Neural progenitor cell (in vitro differentiated cells): ENCODE data around the gene COL4A3. TPM values are rescaled to one million over a fixed set of nuclear protein-coding genes. Genes with fewer than 3 reads are reported as not detected.
A peak's percentile ranks its signal among the peaks of the same experiment; 100 is the strongest.

Experiments
- DNase-seq: peaks from one replicate; pipeline ENCODE4 v3.0.0-alpha.2; 2016; ENCODE audit warnings: low spot score
- H2AFZ ChIP-seq: fragments of 200-600 bp; sonication (generic); replicated peaks from 2 replicates; pipeline ENCODE4 v1.6.1; 2016; ENCODE audit warnings: antibody characterized with exemption
- H3F3A ChIP-seq: fragments of 200-600 bp; sonication (generic); 2 replicates; pipeline ENCODE4 v1.6.1; 2016; ENCODE audit warnings: antibody characterized with exemption, low read depth
- H3K27ac ChIP-seq: fragments of 200-600 bp; sonication (generic); 2 replicates; pipeline ENCODE4 v1.5.1; 2016; ENCODE audit warnings: mild to moderate bottlenecking
- H3K27me3 ChIP-seq: fragments of 200-600 bp; sonication (generic); 2 replicates; pipeline ENCODE4 v1.6.1; 2016; ENCODE audit warnings: mild to moderate bottlenecking, moderate library complexity
- H3K36me3 ChIP-seq: fragments of 200-600 bp; sonication (generic); 2 replicates; pipeline ENCODE4 v1.5.1; 2016
- H3K4me1 ChIP-seq: fragments of 200-600 bp; sonication (generic); 2 replicates; pipeline ENCODE4 v1.6.1; 2016; ENCODE audit warnings: mixed run types
- H3K4me2 ChIP-seq: fragments of 200-600 bp; sonication (generic); 2 replicates; pipeline ENCODE4 v1.6.1; 2016
- H3K4me3 ChIP-seq: fragments of 200-600 bp; sonication (generic); 2 replicates; pipeline ENCODE4 v1.5.1; 2016
- H3K79me2 ChIP-seq: fragments of 200-600 bp; sonication (generic); 2 replicates; pipeline ENCODE4 v1.6.1; 2016; ENCODE audit warnings: low read depth
- H3K9ac ChIP-seq: fragments of 200-600 bp; sonication (generic); 2 replicates; pipeline ENCODE4 v1.6.1; 2016
- H3K9me3 ChIP-seq: fragments of 200-600 bp; sonication (generic); 2 replicates; pipeline ENCODE4 v1.5.1; 2016; ENCODE audit warnings: low read depth
- H4K20me1 ChIP-seq: fragments of 200-600 bp; sonication (generic); 2 replicates; pipeline ENCODE4 v1.6.1; 2016; ENCODE audit warnings: low read depth
- H3K27ac Mint-ChIP-seq: 3 replicates; pipeline ENCODE4 v1.8.0; 2021; ENCODE audit warnings: mixed read lengths
- H3K27me3 Mint-ChIP-seq: 2 replicates; pipeline ENCODE4 v1.8.0; 2022; ENCODE audit warnings: low read depth, mild to moderate bottlenecking, inconsistent platforms, moderate library complexity, mixed read lengths; ENCODE audit not compliant: insufficient read depth
- H3K36me3 Mint-ChIP-seq: 3 replicates; pipeline ENCODE4 v1.8.0; 2021; ENCODE audit warnings: mixed read lengths
- H3K4me1 Mint-ChIP-seq: 3 replicates; pipeline ENCODE4 v1.8.0; 2021; ENCODE audit warnings: mixed read lengths
- H3K4me3 Mint-ChIP-seq: 3 replicates; pipeline ENCODE4 v1.8.0; 2021; ENCODE audit warnings: mild to moderate bottlenecking, moderate library complexity, mixed read lengths
- H3K9me3 Mint-ChIP-seq: 3 replicates; pipeline ENCODE4 v1.8.0; 2020; ENCODE audit warnings: mixed read lengths
- EZH2 ChIP-seq: fragments of 200-600 bp; sonication (generic); IDR thresholded peaks from 2 replicates; pipeline ENCODE4 v1.6.1; 2017; ENCODE audit warnings: antibody characterized with exemption, mild to moderate bottlenecking, moderate library complexity
- EZH2phosphoT487 ChIP-seq: fragments of 200-600 bp; sonication (generic); IDR thresholded peaks from 2 replicates; pipeline ENCODE4 v1.6.1; 2017; ENCODE audit warnings: antibody characterized with exemption
- total RNA-seq: library from RNA; depleted of rRNA; stranded (reverse); fragments of >200 nt; gene quantifications from 2 replicates; pipeline ENCODE4 v1.2.3, GENCODE V29; 2015; ENCODE audit warnings: low replicate concordance
- TF ChIP-seq, protein P1 (sequence below): fragments of 200-600 bp; sonication (generic); IDR thresholded peaks from 2 replicates; pipeline ENCODE4 v1.5.1; 2017; ENCODE audit warnings: antibody characterized with exemption, mild to moderate bottlenecking

COL4A3 gene
- total RNA-seq, 1 donor from 2014 or later = not detected

DNA sequence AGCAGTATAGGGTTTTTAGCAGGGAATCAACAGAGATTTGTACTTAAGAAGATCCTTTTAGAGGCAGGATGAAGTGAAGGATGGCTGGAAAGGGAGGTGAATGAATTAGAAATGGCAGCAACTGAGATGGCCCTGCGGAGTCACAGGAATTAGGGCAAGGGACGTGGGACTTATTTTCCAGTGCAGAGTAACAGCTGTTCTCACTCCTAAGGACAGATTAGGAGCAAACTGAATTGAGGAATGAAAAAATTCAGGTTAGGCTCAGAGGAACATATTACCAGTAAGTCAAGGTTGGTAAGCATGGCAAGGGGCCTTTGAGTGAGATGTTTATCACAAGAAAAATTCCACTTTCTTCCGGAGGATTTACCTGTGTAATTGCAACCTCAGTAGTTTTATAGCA, 34.4 kb downstream of the COL4A3 start:
- H3K9me3 ChIP-seq = no peaks in the 10 kb centered on the region
- peaks cover 15% of the 10 kb centered on the region for H3K4me1 ChIP-seq
- H3K36me3 ChIP-seq = no peaks in the 10 kb centered on the region
- Mint-ChIP-seq H3K27me3 (peaks cover 7% of the 10 kb centered on the region), H3K27ac (no peak overlapping the region), H3K4me3 (no peak overlapping the region), H3K9me3 (no peaks in the 10 kb centered on the region), H3K36me3 (no peaks in the 10 kb centered on the region), H3K4me1 (peaks cover 10% of the 10 kb centered on the region)
- no peaks in the 10 kb centered on the region for H3K79me2 ChIP-seq
- H2AFZ ChIP-seq = no peak overlapping the region
- H4K20me1 ChIP-seq = no peaks in the 10 kb centered on the region
- peaks cover 3% of the 10 kb centered on the region for H3F3A ChIP-seq
- H3K4me2 ChIP-seq = no peak overlapping the region
- H3K27me3 ChIP-seq = peaks cover 5% of the 10 kb centered on the region
- H3K9ac ChIP-seq = no peak overlapping the region
- H3K4me3 ChIP-seq = no peak overlapping the region
- DNase-seq = no peak
- TF ChIP-seq, protein P1, sequence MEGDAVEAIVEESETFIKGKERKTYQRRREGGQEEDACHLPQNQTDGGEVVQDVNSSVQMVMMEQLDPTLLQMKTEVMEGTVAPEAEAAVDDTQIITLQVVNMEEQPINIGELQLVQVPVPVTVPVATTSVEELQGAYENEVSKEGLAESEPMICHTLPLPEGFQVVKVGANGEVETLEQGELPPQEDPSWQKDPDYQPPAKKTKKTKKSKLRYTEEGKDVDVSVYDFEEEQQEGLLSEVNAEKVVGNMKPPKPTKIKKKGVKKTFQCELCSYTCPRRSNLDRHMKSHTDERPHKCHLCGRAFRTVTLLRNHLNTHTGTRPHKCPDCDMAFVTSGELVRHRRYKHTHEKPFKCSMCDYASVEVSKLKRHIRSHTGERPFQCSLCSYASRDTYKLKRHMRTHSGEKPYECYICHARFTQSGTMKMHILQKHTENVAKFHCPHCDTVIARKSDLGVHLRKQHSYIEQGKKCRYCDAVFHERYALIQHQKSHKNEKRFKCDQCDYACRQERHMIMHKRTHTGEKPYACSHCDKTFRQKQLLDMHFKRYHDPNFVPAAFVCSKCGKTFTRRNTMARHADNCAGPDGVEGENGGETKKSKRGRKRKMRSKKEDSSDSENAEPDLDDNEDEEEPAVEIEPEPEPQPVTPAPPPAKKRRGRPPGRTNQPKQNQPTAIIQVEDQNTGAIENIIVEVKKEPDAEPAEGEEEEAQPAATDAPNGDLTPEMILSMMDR = no peak
- TF ChIP-seq EZH2 (no peak), EZH2phosphoT487 (no peak)
- H3K27ac ChIP-seq = no peak overlapping the region

DNA sequence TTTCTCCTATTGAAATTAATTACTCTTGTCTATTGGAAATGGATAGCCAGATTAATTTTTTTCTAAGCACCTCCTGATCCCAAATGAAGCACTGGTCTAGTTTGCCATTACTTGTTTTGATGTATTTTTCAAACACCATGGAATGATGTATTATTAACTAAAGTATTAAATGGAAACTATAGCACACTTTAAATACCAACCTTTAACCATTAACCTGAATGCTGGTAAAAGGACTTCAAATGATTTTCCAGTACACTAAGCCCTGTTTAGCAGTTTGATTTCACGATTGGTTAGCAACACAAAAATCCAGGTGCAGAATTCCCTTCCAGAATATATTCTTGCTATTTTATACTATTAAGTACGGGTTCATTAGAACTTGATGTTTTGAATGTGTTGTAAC, 37.3 kb downstream of the COL4A3 start:
- no peaks in the 10 kb centered on the region for H3K9me3 Mint-ChIP-seq
- no peaks in the 10 kb centered on the region for H3K36me3 ChIP-seq
- no peaks in the 10 kb centered on the region for H3K79me2 ChIP-seq
- TF ChIP-seq EZH2 (no peak), EZH2phosphoT487 (no peak)
- TF ChIP-seq, protein P1 = no peak
- H3K4me1 ChIP-seq = peaks cover 35% of the 10 kb centered on the region
- peaks cover 11% of the 10 kb centered on the region for H3F3A ChIP-seq
- peaks cover 5% of the 10 kb centered on the region for H4K20me1 ChIP-seq
- H3K4me3 Mint-ChIP-seq = no peak overlapping the region
- H2AFZ ChIP-seq = no peak overlapping the region
- peaks cover 26% of the 10 kb centered on the region for H3K4me1 Mint-ChIP-seq
- H3K27ac Mint-ChIP-seq = no peak overlapping the region
- H3K27me3 ChIP-seq = peaks cover 25% of the 10 kb centered on the region
- H3K36me3 Mint-ChIP-seq = no peaks in the 10 kb centered on the region
- DNase-seq = no peak
- H3K9ac ChIP-seq = no peak overlapping the region
- no peak overlapping the region for H3K4me2 ChIP-seq
- peaks cover 4% of the 10 kb centered on the region for H3K27me3 Mint-ChIP-seq
- no peak overlapping the region for H3K27ac ChIP-seq
- no peak overlapping the region for H3K4me3 ChIP-seq
- no peaks in the 10 kb centered on the region for H3K9me3 ChIP-seq

DNA sequence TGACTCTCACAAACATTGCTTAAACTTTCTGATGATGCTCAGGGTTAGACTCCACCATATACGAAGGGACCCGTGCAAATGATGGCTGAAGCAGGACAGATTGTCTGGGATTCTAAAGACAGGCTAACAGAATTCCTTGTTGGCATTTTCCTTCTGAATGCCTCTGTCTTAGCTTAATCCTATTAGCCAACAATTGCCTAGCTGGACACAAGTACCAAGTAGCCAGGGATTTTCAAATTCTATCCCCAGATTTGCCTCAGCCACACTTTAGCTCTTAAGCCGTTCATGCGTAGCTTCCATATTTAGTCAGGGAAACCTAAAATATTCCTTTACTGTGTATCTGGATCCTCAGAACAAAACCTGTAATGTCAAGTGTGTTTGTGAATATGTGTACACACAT, 40.0 kb downstream of the COL4A3 start:
- no peaks in the 10 kb centered on the region for H3K79me2 ChIP-seq
- peak overlapping the region; percentile 88 for H3K4me2 ChIP-seq
- H3F3A ChIP-seq = peaks cover 11% of the 10 kb centered on the region
- H3K4me3 Mint-ChIP-seq = peak overlapping the region; percentile 67
- H3K9ac ChIP-seq = no peak overlapping the region
- no peaks in the 10 kb centered on the region for H3K9me3 Mint-ChIP-seq
- peak overlapping the region; percentile 3 for H3K27ac Mint-ChIP-seq
- H3K36me3 Mint-ChIP-seq = no peaks in the 10 kb centered on the region
- peak; percentile 88 for DNase-seq
- H3K4me3 ChIP-seq = peak overlapping the region; percentile 35
- peaks cover 9% of the 10 kb centered on the region for H3K27me3 Mint-ChIP-seq
- H3K4me1 Mint-ChIP-seq = peaks cover 25% of the 10 kb centered on the region
- H3K27me3 ChIP-seq = peaks cover 52% of the 10 kb centered on the region
- no peaks in the 10 kb centered on the region for H3K9me3 ChIP-seq
- no peak overlapping the region for H2AFZ ChIP-seq
- peaks cover 36% of the 10 kb centered on the region for H3K4me1 ChIP-seq
- H3K27ac ChIP-seq = no peak overlapping the region
- no peak for TF ChIP-seq EZH2
- TF ChIP-seq, protein P1 = no peak
- TF ChIP-seq EZH2phosphoT487 = peak; percentile 95
- H3K36me3 ChIP-seq = no peaks in the 10 kb centered on the region
- peaks cover 5% of the 10 kb centered on the region for H4K20me1 ChIP-seq
